HAP-1 (cell line): ENCODE measurements around the gene VEZT.

ENCODE experiments used
- DNase-seq, 2 experiments: peaks; one replicate each; pipeline ENCODE4 v3.0.0-alpha.2; 2016 to 2020; ENCODE audit warnings: low spot score in 2 of 2
- H3K27me3 ChIP-seq: fragments of 250-450 bp; sonication (Bioruptor Pico); 2 replicates; pipeline ENCODE4 v1.5.1; 2020; ENCODE audit warnings: low read depth, mild to moderate bottlenecking, moderate library complexity
- H3K36me3 ChIP-seq: fragments of 250-450 bp; sonication (Bioruptor Pico); replicated peaks from 2 replicates; pipeline ENCODE4 v1.5.1; 2020; ENCODE audit warnings: mild to moderate bottlenecking
- H3K4me1 ChIP-seq: fragments of 250-450 bp; sonication (Bioruptor Pico); 2 replicates; pipeline ENCODE4 v1.5.1; 2020; ENCODE audit warnings: mild to moderate bottlenecking
- H3K4me3 ChIP-seq: fragments of 250-450 bp; sonication (Bioruptor Pico); 2 replicates; pipeline ENCODE4 v1.5.1; 2020; ENCODE audit warnings: mild to moderate bottlenecking, moderate library complexity
- H3K9me3 ChIP-seq: fragments of 250-450 bp; sonication (Bioruptor Pico); 2 replicates; pipeline ENCODE4 v1.5.1; 2020; ENCODE audit warnings: mild to moderate bottlenecking, moderate library complexity
- in situ Hi-C: fragments of 300-500 bp; cut with MboI; formaldehyde crosslinking; loops from 3 replicates; pipeline ENCODE4 v1.14.3; 2020; ENCODE audit warnings: low sequenced_read_pairs, inconsistent platforms, mixed read lengths

VEZT gene

GRCh38 chr12:95339086-95339788 lies 121.6 kb downstream of the VEZT start:
- no peaks in the 10 kb centered on the region for H3K36me3 ChIP-seq
- no peaks in the 10 kb centered on the region for H3K9me3 ChIP-seq
- peaks cover 6% of the 10 kb centered on the region for H3K4me1 ChIP-seq
- in situ Hi-C loops: no loop called here
- DNase-seq: no peak
- no peak overlapping the region for H3K4me3 ChIP-seq
- H3K27me3 ChIP-seq: no peaks in the 10 kb centered on the region

DNA sequence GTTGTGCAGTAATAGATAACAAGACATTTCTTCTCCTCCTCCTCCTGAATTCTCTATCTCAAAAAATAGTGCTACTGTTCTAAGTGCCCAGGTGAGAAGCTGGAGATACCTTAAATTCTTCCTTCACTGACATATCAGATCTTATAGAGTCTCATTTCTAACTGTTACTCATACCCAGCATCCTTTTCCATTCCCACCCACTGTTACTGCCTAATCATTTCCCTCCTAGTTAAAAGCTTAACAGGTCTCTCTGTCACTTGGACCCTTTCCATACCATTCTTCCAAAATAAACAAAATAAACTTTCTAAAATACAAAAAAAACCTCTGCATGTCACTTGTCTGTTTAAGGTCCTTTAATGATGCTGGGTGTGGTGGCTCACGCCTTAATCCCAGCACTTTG lies 124.4 kb downstream of the VEZT start:
- Histone ChIP-seq H3K36me3 (no peaks in the 10 kb centered on the region), H3K27me3 (no peaks in the 10 kb centered on the region), H3K4me3 (no peak overlapping the region), H3K9me3 (no peaks in the 10 kb centered on the region), H3K4me1 (peaks cover 6% of the 10 kb centered on the region)
- no peak for DNase-seq
- in situ Hi-C loops: no loop called here

DNA sequence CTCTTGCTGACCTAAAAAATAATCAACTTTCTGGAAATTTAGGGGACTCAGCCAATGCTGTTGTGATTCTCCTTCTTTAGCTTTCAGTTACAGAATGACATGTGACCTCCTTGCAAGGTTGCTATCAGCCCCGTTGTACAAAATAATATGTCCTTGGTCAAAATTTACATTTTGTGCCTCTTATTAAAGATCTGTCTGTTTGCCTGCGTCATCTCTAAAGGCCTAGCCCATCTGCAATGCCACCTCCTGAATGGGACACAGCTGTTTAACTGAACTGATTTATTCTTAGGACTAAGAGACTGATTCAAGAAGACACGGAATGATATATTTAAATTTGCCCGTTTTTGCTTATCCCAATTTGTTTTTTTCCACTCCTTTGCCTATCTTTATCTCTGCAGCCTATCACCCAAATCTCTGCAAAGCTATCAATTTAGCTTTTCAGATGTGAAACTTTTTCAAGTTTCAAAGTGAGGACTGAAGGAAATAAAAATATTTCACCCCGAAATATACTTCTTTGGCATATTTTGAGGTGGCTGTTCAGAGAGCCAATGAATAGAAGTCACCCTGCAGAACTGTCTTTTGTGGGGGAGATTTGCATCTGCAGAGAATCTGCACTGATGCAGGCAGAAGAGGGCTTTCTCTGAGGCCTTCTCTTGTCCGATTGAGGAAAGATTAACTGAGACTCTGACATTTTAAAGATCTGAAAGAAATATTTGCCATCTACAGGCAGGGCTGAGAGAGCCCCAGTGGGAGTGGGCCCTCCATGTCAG lies 126.0 kb downstream of the VEZT start:
- no peak for DNase-seq
- in situ Hi-C loops: no loop called here
- Histone ChIP-seq H3K4me3 (no peak overlapping the region), H3K36me3 (no peaks in the 10 kb centered on the region), H3K27me3 (0 out of 2 replicates have a peak, but pooled peaks cover under 1% of the 10 kb centered on the region), H3K4me1 (peaks cover 6% of the 10 kb centered on the region), H3K9me3 (no peaks in the 10 kb centered on the region)

- Histone ChIP-seq H3K36me3 (no peaks in the 10 kb centered on the region), H3K27me3 (0 out of 2 replicates have a peak, but pooled peaks cover 4% of the 10 kb centered on the region), H3K9me3 (no peaks in the 10 kb centered on the region), H3K4me1 (no peaks in the 10 kb centered on the region), H3K4me3 (no peak overlapping the region)
- no peak for DNase-seq
- in situ Hi-C loops: no loop called here
Observed at GRCh38 chr12:95349291-95349690, 131.7 kb downstream of the VEZT start.

GRCh38 chr12:95351748-95352147 lies 134.1 kb downstream of the VEZT start:
- DNase-seq: no peak
- in situ Hi-C loops: no loop called here
- H3K4me1 ChIP-seq: no peaks in the 10 kb centered on the region
- no peaks in the 10 kb centered on the region for H3K36me3 ChIP-seq
- H3K9me3 ChIP-seq: no peaks in the 10 kb centered on the region
- no peak overlapping the region for H3K4me3 ChIP-seq
- H3K27me3 ChIP-seq: 0 out of 2 replicates have a peak, but pooled peaks cover 4% of the 10 kb centered on the region
